GM12873 (cell line): ENCODE results near the gene TBC1D9B.

ENCODE experiments used
- CTCF ChIP-seq: IDR thresholded peaks from 2 replicates; pipeline ENCODE4 v1.5.1; 2012; ENCODE audit warnings: low read depth, mild to moderate bottlenecking, moderate library complexity, low read length, control low read depth; ENCODE audit not compliant: insufficient read depth; ENCODE audit errors: missing control alignments

The TBC1D9B gene

GRCh38 chr5:179858586-179859427, 48.9 kb downstream of the TBC1D9B start, which contains the start of gene MRNIP:
Gene MRNIP (minus strand): TSS chr5:179858817. CDS start chr5:179858796, 21 bp downstream.
- no peak for TF ChIP-seq CTCF

GRCh38 chr5:179858241-179858585, 49.5 kb downstream of the TBC1D9B start:
- no peak for TF ChIP-seq CTCF

GRCh38 chr5:179854356-179854755, 53.3 kb downstream of the TBC1D9B start:
- TF ChIP-seq CTCF: no peak

- TF ChIP-seq CTCF: no peak
Measured at GRCh38 chr5:179852993-179853547, 54.6 kb downstream of the TBC1D9B start.

GRCh38 chr5:179841621-179842020, 66.1 kb downstream of the TBC1D9B start:
- no peak for TF ChIP-seq CTCF

GRCh38 chr5:179840766-179841165, 66.9 kb downstream of the TBC1D9B start:
- no peak for TF ChIP-seq CTCF

- TF ChIP-seq CTCF: no peak
Measured at GRCh38 chr5:179840321-179840720, 67.4 kb downstream of the TBC1D9B start.
